ENCODE data around the gene RTEL1.

The RTEL1 gene

GRCh38 chr20:63701329-63702035, 43.4 kb downstream of the RTEL1 start:
- in situ Hi-C loops (cut with MboI; ENCODE audit: low pct_unique_long_range_greater_than_20kb, low sequenced_read_pairs, unreplicated experiment) = no loop called here
- DNase-seq (ENCODE audit: low spot score) = peak; percentile 18
- TF ChIP-seq, protein P1, sequence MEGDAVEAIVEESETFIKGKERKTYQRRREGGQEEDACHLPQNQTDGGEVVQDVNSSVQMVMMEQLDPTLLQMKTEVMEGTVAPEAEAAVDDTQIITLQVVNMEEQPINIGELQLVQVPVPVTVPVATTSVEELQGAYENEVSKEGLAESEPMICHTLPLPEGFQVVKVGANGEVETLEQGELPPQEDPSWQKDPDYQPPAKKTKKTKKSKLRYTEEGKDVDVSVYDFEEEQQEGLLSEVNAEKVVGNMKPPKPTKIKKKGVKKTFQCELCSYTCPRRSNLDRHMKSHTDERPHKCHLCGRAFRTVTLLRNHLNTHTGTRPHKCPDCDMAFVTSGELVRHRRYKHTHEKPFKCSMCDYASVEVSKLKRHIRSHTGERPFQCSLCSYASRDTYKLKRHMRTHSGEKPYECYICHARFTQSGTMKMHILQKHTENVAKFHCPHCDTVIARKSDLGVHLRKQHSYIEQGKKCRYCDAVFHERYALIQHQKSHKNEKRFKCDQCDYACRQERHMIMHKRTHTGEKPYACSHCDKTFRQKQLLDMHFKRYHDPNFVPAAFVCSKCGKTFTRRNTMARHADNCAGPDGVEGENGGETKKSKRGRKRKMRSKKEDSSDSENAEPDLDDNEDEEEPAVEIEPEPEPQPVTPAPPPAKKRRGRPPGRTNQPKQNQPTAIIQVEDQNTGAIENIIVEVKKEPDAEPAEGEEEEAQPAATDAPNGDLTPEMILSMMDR (IDR thresholded peaks at IDR 0.05; ENCODE audit: extremely low read depth, insufficient read depth, missing control alignments) = no peak

- in situ Hi-C loops (cut with MboI; ENCODE audit: low pct_unique_long_range_greater_than_20kb, low sequenced_read_pairs, unreplicated experiment) = no loop called here
- TF ChIP-seq, protein P1 (IDR thresholded peaks at IDR 0.05; ENCODE audit: extremely low read depth, insufficient read depth, missing control alignments) = no peak
- DNase-seq (ENCODE audit: low spot score) = no peak
Measured at GRCh38 chr20:63702036-63702665, 44.0 kb downstream of the RTEL1 start.

DNA sequence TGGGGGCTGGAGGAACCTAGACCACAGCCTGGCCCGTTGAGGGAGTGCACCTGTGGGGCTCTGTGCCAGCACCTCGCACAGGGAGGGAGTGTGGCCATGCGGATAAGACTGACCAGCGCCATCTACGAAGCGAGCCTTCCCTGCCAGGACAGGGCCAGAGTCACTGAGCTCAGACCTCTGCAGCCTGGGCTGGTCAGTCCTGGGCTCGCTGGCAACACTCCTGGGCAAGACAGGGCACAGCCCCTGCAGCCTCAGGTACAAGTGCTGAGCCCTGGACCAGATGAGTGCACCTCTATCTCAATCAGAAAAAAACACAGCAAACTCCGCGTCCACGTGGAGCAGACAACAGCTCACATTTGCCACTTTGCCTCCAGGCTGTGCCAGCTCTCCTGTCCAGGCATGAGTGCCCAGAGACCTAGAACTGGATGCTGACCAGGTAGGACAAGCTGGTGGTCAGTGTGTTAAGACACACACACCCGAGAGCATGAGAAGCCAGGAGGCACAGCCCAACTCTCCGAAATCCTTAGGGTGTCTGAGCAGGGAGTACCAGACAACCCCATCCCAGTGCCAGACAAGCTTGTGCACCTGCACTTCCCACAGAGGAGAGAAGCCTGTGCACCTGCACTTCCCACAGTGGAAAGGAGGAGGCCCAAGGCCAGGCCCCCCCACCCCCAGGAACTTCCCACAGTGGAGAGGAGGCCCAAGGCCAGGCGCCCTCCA, 44.8 kb downstream of the RTEL1 start:
- TF ChIP-seq, protein P1 (IDR thresholded peaks at IDR 0.05; ENCODE audit: extremely low read depth, insufficient read depth, missing control alignments) = no peak
- DNase-seq (ENCODE audit: low spot score) = peak; percentile 10
- in situ Hi-C loops (cut with MboI; ENCODE audit: low pct_unique_long_range_greater_than_20kb, low sequenced_read_pairs, unreplicated experiment) = no loop called here

GRCh38 chr20:63703471-63703975, 45.4 kb downstream of the RTEL1 start:
- in situ Hi-C loops (cut with MboI; ENCODE audit: low pct_unique_long_range_greater_than_20kb, low sequenced_read_pairs, unreplicated experiment) = no loop called here
- DNase-seq (ENCODE audit: low spot score) = no peak
- TF ChIP-seq, protein P1 (IDR thresholded peaks at IDR 0.05; ENCODE audit: extremely low read depth, insufficient read depth, missing control alignments) = no peak

DNA sequence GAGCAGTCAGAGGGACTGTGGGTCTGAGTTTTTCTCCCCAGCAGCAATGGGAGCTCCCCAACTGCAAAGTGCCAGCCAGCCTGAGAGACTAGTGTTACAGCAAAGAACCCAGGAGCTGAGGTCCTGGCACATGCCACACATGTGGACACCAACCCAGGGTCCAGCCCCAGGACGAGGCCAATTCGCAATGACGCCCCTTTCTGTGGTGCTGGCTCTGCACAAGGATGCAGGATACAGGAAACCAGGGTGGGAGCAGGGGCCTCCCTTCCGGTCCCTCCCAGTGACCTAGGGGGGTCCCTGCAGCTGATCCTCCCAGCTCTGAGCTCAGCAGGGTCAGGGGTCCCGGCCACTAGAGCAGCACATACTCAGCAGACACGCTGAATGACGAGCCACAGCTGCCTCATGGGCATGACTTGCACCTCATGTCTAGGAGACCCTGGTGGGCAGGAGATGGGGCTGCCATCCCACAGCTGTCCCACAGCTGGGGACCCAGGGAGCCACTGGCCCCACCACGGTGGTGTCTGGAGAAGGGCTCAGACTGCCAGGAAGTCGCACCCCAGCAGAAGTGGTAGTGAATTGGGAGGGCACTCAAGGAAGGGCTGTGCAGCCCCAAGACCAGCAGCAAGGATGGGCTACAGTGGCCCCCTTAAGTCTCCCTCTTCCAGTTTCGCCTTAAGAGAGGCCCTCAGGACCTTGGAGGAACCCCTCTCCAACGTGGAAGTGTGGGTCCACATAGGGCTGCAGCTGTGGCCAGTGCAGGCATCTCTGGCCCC, 46.0 kb downstream of the RTEL1 start:
- peak; percentile 3 for DNase-seq (ENCODE audit: low spot score)
- TF ChIP-seq, protein P1 (IDR thresholded peaks at IDR 0.05; ENCODE audit: extremely low read depth, insufficient read depth, missing control alignments) = no peak
- in situ Hi-C loops (cut with MboI; ENCODE audit: low pct_unique_long_range_greater_than_20kb, low sequenced_read_pairs, unreplicated experiment) = no loop called here

DNA sequence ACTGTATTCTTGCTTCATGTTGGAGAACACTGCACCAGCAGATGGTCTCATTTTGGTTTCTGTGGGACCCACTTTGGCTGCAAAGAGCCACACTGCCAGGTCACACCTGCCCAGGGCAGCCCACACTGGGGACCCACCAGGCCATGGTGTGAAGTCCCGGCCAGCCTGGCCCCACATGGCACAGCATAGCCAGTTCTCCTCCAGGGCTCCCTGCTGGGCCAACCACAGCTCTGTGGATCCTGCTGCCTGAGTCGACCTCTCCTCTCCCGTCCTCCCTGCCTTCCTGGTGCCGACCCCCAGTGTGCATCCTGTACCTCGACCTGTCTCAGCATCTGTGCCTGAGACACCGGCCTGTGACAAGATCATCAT, 46.6 kb downstream of the RTEL1 start:
- no peak for DNase-seq (ENCODE audit: low spot score)
- in situ Hi-C loops (cut with MboI; ENCODE audit: low pct_unique_long_range_greater_than_20kb, low sequenced_read_pairs, unreplicated experiment) = loop anchor here (5.0 kb wide), 1 partner anchor 153 kb away; no protein-coding TSS in a partner anchor
- TF ChIP-seq, protein P1 (IDR thresholded peaks at IDR 0.05; ENCODE audit: extremely low read depth, insufficient read depth, missing control alignments) = no peak

Data from GM13977 (cell line).